GM10248 (cell line): ENCODE measurements around the gene ZNF462.

Source experiments
- CTCF ChIA-PET: fragments of 300-600 bp; sonication (Branson Sonifier 250); formaldehyde crosslinking; extraction: SDS; loops from one replicate; lab custom pipeline; 2021; ENCODE audit warnings: antibody characterized with exemption; lab: Yijun Ruan, JAX
- POLR2A ChIA-PET: fragments of 350-650 bp; sonication (Branson Sonifier 250); formaldehyde crosslinking; extraction: SDS; loops from one replicate; lab custom pipeline; 2020; ENCODE audit warnings: antibody characterized with exemption; lab: Yijun Ruan, JAX
- DNase-seq: peaks from one replicate; pipeline ENCODE4 v3.0.0; 2012; ENCODE audit errors: extremely low spot score
- TF ChIP-seq, protein P1 (sequence below): IDR thresholded peaks from 2 replicates; pipeline ENCODE4 v1.5.1; 2012; ENCODE audit warnings: mild to moderate bottlenecking, low read depth; ENCODE audit errors: extremely low read depth, missing control alignments, control extremely low read depth

The ZNF462 gene

DNA sequence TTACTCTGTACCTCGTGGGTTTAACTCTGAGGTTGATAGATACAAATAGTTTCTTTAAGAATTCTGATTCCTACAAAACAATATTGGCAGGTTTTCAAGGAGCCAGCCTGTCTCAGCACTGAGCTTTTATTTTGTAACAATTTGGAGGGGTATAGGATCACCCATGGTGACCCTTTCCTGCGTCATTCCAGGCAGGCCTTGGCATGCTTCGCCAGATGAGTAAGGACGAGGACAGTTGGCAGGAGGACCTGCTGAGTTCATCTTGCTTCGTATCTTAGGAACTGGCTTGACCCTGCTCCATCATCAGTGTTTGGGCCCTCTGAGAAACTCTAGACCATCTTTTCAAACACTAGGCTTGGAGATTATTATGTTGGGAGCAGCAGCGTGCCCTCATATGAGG, 17.9 kb downstream of the ZNF462 start:
- ChIA-PET POLR2A (no interaction called here), CTCF (no interaction called here)
- TF ChIP-seq, protein P1, sequence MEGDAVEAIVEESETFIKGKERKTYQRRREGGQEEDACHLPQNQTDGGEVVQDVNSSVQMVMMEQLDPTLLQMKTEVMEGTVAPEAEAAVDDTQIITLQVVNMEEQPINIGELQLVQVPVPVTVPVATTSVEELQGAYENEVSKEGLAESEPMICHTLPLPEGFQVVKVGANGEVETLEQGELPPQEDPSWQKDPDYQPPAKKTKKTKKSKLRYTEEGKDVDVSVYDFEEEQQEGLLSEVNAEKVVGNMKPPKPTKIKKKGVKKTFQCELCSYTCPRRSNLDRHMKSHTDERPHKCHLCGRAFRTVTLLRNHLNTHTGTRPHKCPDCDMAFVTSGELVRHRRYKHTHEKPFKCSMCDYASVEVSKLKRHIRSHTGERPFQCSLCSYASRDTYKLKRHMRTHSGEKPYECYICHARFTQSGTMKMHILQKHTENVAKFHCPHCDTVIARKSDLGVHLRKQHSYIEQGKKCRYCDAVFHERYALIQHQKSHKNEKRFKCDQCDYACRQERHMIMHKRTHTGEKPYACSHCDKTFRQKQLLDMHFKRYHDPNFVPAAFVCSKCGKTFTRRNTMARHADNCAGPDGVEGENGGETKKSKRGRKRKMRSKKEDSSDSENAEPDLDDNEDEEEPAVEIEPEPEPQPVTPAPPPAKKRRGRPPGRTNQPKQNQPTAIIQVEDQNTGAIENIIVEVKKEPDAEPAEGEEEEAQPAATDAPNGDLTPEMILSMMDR, result no peak
- no peak for DNase-seq

DNA sequence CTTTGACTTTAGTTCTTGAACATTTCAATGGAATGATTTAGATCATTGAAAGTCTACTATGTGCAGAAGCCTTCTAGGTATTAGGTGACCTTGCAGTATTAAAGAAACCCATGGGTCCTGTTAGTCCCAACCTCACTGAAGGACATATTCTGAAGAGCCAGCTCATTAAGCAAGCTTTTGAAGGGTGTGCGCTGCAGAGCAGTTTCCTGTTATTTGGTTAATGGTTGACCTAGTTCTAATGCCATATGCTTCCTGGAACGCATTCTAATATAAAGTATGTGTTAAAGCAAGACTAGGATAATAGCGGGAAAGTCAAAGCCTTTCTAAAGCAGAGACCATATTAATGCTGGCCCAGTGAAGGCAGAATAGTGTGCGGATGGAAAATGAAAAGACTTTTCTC, 20.1 kb downstream of the ZNF462 start:
- ChIA-PET CTCF (interaction anchor here (1.2 kb wide), 1 partner anchor 9 kb away, joined by 3 read pairs; no protein-coding TSS in a partner anchor), POLR2A (no interaction called here)
- DNase-seq, result no peak
- TF ChIP-seq, protein P1, result no peak

DNA sequence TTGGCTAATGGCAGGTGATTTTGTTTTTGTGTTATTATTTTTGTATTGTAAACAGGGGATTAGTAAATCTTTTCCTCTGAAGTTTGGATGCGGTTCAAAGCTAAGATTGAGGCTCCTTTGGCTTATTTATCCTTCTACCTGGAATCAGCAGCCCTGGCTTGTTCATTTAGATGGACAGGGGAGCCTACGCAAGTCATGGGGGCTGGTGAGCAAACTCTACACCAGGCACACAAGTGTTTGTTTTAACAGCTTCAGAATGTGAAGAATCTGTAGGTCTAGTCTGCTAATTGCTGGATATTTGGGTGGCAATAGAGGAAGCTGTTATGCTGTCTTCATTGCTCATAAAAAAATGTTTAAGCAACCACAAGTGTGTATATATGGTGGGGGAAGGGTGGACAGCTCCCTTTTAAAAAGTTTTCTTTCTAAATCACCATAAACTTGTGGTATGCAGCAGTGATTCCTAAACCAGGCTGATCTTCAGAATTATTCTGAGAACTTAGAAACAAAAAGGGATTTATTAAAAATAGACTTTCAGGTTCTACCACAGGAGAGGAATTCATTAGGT, 20.7 kb downstream of the ZNF462 start:
- TF ChIP-seq, protein P1, result no peak
- DNase-seq, result no peak
- POLR2A ChIA-PET, result no interaction called here
- CTCF ChIA-PET, result interaction anchor here (1.2 kb wide), 1 partner anchor 8 kb away, joined by 3 read pairs; no protein-coding TSS in a partner anchor

DNA sequence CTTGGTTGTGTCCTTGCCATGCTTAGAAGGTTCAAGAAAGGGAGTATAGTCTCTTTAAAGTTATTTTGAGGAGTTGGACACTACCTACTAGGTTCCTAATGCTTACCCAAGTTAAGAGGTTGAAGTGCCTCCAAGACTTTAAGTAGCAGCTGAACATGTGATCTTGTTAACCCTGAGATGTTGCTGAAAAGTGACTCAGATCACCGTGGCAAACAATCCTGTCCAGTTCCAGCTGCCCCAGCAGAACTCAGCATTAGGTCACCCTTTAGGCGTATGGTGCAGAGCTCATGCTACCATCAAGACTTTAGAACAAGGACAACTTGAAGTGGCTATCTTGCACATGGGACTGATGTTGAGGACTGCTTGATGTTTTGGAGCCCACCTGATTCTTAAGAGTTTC, 22.5 kb downstream of the ZNF462 start:
- ChIA-PET POLR2A (no interaction called here), CTCF (no interaction called here)
- TF ChIP-seq, protein P1, result no peak
- DNase-seq, result no peak

DNA sequence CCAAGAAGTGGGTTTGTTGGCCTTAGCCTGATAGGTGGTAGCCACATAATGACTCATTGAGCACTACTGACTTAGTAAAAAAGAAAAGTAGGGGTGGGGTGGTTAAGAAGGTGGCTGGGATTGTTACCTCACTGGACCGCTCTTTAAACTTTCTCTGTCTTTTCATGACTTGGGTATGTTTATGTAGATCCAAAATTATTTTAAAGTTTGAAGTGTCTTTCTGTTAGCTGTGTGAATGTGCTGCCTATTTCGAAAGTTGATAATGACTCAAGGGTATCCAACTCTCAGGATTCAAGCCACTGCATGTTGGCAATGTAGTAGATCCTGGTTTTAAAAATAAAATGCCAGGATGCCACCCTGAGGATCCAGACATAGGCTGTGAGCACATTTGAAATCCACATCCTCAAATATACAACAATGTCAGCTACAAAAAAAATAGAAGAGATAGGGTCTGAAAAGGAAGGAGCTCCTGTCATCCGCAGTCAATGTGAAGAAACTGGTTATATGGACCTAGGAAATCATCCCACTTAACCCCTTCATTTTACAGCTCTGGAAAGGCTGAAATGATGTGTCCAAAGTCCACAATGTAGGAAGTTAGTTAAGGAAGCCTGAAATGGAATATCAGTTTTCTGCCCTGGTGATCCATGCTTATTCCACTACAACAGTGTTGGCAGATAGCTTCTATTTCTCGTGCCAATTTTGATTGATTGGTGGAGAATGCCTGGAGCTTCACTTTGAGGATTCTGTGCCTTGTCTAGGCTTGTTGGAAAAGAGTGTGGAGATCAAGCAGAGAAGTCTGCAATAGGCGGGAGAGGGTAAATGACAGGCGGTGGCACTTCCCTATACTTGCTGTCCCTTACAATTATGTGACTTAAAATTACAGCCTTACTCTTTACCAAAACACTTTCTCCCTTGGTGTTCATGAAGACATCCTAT, 23.4 kb downstream of the ZNF462 start:
- TF ChIP-seq, protein P1, result no peak
- CTCF ChIA-PET, result no interaction called here
- POLR2A ChIA-PET, result no interaction called here
- no peak for DNase-seq

DNA sequence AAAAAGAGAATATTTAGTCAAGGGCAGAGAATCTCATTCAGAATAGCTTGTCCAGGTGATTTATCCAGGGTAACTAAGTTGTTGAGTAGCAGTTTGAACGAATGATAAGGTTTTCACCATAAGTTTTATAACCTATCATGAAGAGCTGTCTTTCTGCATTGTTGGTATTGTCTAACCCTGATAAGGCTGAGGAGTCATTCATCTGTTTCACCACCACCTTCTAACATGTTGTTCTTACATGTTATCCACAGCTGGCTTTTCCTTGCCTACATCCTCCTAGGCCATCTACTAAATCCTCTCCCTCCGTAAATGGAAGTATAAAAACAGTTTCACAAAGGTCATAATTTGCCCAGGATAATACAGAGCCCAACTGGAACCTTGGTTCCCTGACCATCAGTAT, 24.1 kb downstream of the ZNF462 start:
- POLR2A ChIA-PET, result no interaction called here
- TF ChIP-seq, protein P1, result no peak
- DNase-seq, result no peak
- CTCF ChIA-PET, result no interaction called here
